A549 (cell line): ENCODE results near the gene ACBD6. TPM values are rescaled to one million over a fixed set of nuclear protein-coding genes. Genes with fewer than 3 reads are reported as not detected.

Experiments
- ATAC-seq, 2 experiments: fragments of 200-7000 bp in 1 of 2; fragments of >200 bp in 1 of 2; cut with Nextera tagmentation in 1 of 2; cut with Tn5 transposase in 1 of 2; 3 replicates each; pipeline versions ENCODE4 v1.8.0 to v1.9.1; 2018 to 2020; ENCODE audit warnings: mild to moderate bottlenecking in 1 of 2, moderate library complexity in 1 of 2
- CTCF ChIA-PET: fragments of 300-600 bp; sonication (Branson Sonifier 250); formaldehyde crosslinking; extraction: SDS; loops from one replicate; lab custom pipeline; 2021; ENCODE audit warnings: antibody characterized with exemption, inconsistent platforms; lab: Yijun Ruan, JAX
- POLR2A ChIA-PET: fragments of 350-600 bp; formaldehyde crosslinking; extraction: SDS; loops from one replicate; lab custom pipeline; 2021; ENCODE audit warnings: antibody characterized with exemption, inconsistent platforms; lab: Yijun Ruan, JAX
- DNase-seq, 2 experiments: peaks; one replicate each; pipeline versions ENCODE4 v3.0.0 to v3.0.0-alpha.2; 2011 to 2016; ENCODE audit warnings: low read depth in 1 of 2, low spot score in 1 of 2
- FAIRE-seq: peaks from 2 replicates; lab custom pipeline; 2011; peaks lifted over from hg19 to GRCh38; lab: Jason Lieb, UNC
- H3K27ac ChIP-seq, 2 experiments: fragments of >200 bp; sonication (Bioruptor Twin); formaldehyde crosslinking; 3 replicates each; pipeline ENCODE4 v1.5.1; 2016 to 2017
- H3K4me1 ChIP-seq: fragments of >200 bp; sonication (Bioruptor Twin); formaldehyde crosslinking; 3 replicates; pipeline ENCODE4 v1.6.1; 2016
- H3K4me2 ChIP-seq: fragments of >200 bp; sonication (Bioruptor Twin); formaldehyde crosslinking; 3 replicates; pipeline ENCODE4 v1.6.1; 2016
- H3K4me3 ChIP-seq: fragments of >200 bp; sonication (Bioruptor Twin); formaldehyde crosslinking; 3 replicates; pipeline ENCODE4 v1.5.1; 2016
- H3K9me3 ChIP-seq: fragments of >200 bp; sonication (Bioruptor Twin); formaldehyde crosslinking; 3 replicates; pipeline ENCODE4 v1.6.1; 2016
- ATOH8 ChIP-seq: fragments of 250-450 bp; sonication (Bioruptor Pico); IDR thresholded peaks from 2 replicates; pipeline ENCODE4 v1.5.0; 2020; ENCODE audit warnings: low read depth, mild to moderate bottlenecking, moderate library complexity
- CEBPB ChIP-seq, 2 experiments: fragments of >200 bp in 1 of 2; sonication (Bioruptor Twin) in 1 of 2; formaldehyde crosslinking in 1 of 2; IDR thresholded peaks; 2 replicates each; pipeline ENCODE4 v1.6.1; 2012 to 2016
- CTCF ChIP-seq: fragments of >200 bp; sonication (Bioruptor Twin); formaldehyde crosslinking; IDR thresholded peaks from 3 replicates; pipeline ENCODE4 v1.5.1; 2016
- E2F6 ChIP-seq: IDR thresholded peaks from 2 replicates; pipeline ENCODE4 v1.6.1; 2012; ENCODE audit warnings: low read depth, borderline replicate concordance
- EP300 ChIP-seq, 2 experiments: fragments of >200 bp; sonication (Bioruptor Twin); formaldehyde crosslinking; IDR thresholded peaks; 2 replicates in 1 of 2; 3 replicates in 1 of 2; pipeline ENCODE4 v1.6.1; 2016 to 2017
- GATA3 ChIP-seq: IDR thresholded peaks from 2 replicates; pipeline ENCODE4 v1.6.1; 2012; ENCODE audit warnings: borderline replicate concordance
- HDAC2 ChIP-seq: fragments of 200-600 bp; sonication (generic); IDR thresholded peaks from 2 replicates; pipeline ENCODE4 v1.6.1; 2016
- HMGXB4 ChIP-seq: fragments of 250-450 bp; sonication (Bioruptor Pico); IDR thresholded peaks from 2 replicates; pipeline ENCODE4 v1.5.0; 2021; ENCODE audit warnings: mild to moderate bottlenecking, moderate library complexity, borderline replicate concordance
- JUN ChIP-seq, 2 experiments: fragments of >200 bp; sonication (Bioruptor Twin); formaldehyde crosslinking; IDR thresholded peaks; 2 replicates in 1 of 2; 3 replicates in 1 of 2; pipeline ENCODE4 v1.6.1; 2016 to 2017
- JUNB ChIP-seq: fragments of >200 bp; sonication (Bioruptor Twin); formaldehyde crosslinking; IDR thresholded peaks from 2 replicates; pipeline ENCODE4 v1.6.1; 2016
- KDM5A ChIP-seq: fragments of 200-600 bp; sonication (generic); IDR thresholded peaks from 2 replicates; pipeline ENCODE4 v1.6.1; 2016; ENCODE audit warnings: antibody characterized with exemption, mild to moderate bottlenecking
- MAZ ChIP-seq: fragments of 150-350 bp; IDR thresholded peaks from 2 replicates; pipeline ENCODE4 v1.6.1; 2014; ENCODE audit warnings: antibody characterized with exemption, low read depth, low read length, borderline replicate concordance
- NPAS2 ChIP-seq: fragments of 250-450 bp; sonication (Bioruptor Pico); IDR thresholded peaks from 2 replicates; pipeline ENCODE4 v1.8.0; 2022; ENCODE audit warnings: mild to moderate bottlenecking, moderate library complexity, borderline replicate concordance
- PBX3 ChIP-seq: IDR thresholded peaks from 2 replicates; pipeline ENCODE4 v1.6.1; 2012
- POLR2A ChIP-seq: IDR thresholded peaks from 2 replicates; pipeline ENCODE4 v1.6.1; 2012; ENCODE audit warnings: mild to moderate bottlenecking, low read length
- RNF2 ChIP-seq: fragments of 200-600 bp; sonication (generic); IDR thresholded peaks from 2 replicates; pipeline ENCODE4 v1.6.1; 2016; ENCODE audit warnings: low read depth, mild to moderate bottlenecking, antibody characterized with exemption, moderate library complexity, borderline replicate concordance
- SREBF2 ChIP-seq: fragments of 450-650 bp; IDR thresholded peaks from 2 replicates; pipeline ENCODE4 v1.6.1; 2014; ENCODE audit warnings: mild to moderate bottlenecking, moderate library complexity
- ZC3H11A ChIP-seq: fragments of 450-650 bp; IDR thresholded peaks from 2 replicates; pipeline ENCODE4 v1.6.1; 2014; ENCODE audit warnings: antibody characterized with exemption, mild to moderate bottlenecking
- WGBS: methylation state at CpG from one replicate; pipeline ENCODE4 v1.1.6; 2017; ENCODE audit errors: missing lambda C conversion rate; 5-methylcytosine and 5-hydroxymethylcytosine counted together
- polyA plus RNA-seq, 4 experiments: library from polyadenylated mRNA; depleted of rRNA in 3 of 4; stranded (reverse); fragments of >200 nt; fragmentation: RNase III in 1 of 4; extraction: RNeasy Plus Mini Kit Qiagen cat#74134 plus additional on column Dnase treatment in 1 of 4; gene quantifications; 2 replicates in 3 of 4; 3 replicates in 1 of 4; pipeline ENCODE4 v1.2.3, GENCODE V29; 2011 to 2017
- TF ChIP-seq, protein P1 (sequence below): fragments of >200 bp; sonication (Bioruptor Twin); formaldehyde crosslinking; IDR thresholded peaks from 3 replicates; pipeline ENCODE4 v1.6.1; 2016
- TF ChIP-seq, protein P2 (sequence below): fragments of 450-650 bp; IDR thresholded peaks from 2 replicates; pipeline ENCODE4 v1.6.1; 2014; ENCODE audit warnings: antibody characterized with exemption

The ACBD6 gene
- polyA plus RNA-seq, 2 of the 4 experiments (the other 2 are of a cell fraction) = 61.4 to 91.3 TPM

DNA sequence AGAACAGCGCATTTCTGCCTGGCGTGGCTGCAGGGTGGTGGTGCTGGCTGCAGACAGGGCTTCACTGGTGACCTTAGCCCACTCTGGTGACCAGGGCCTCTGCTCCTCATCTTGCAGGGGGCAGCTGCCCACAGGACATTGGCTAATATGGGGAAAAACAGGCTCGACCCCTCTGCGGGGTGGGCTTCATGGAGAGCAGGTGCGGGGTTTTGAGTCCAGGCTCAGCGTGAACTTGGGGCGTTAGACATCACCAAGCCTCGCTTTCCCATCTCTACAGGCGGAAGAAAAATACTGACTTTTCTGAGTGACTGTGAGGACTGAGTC, 247.9 kb downstream of the ACBD6 start:
- WGBS = 84% methylated on average over 9 of the region's 9 CpGs
- ATAC-seq (no peak), FAIRE-seq (no peak), DNase-seq (no peak)
- Histone ChIP-seq H3K4me2 (no peak overlapping the region), H3K27ac (no peak overlapping the region), H3K4me1 (no peaks in the 10 kb centered on the region), H3K4me3 (no peak overlapping the region), H3K9me3 (no peaks in the 10 kb centered on the region)
- ChIA-PET CTCF (interaction anchor here (1.4 to 11.1 kb wide), 6 partner anchors 17 to 247 kb away, joined by 3 to 102 read pairs (median 20); partner anchors contain the start of gene LHX4), POLR2A (no interaction called here)
- TF ChIP-seq HMGXB4 (CRISPR knock-in tag) (no peak), JUNB (no peak), MAZ (no peak), GATA3 (no peak), EP300 (IDR thresholded peaks at IDR 0.05) (no peak)
- TF ChIP-seq, all 56 proteins: peak for 0

DNA sequence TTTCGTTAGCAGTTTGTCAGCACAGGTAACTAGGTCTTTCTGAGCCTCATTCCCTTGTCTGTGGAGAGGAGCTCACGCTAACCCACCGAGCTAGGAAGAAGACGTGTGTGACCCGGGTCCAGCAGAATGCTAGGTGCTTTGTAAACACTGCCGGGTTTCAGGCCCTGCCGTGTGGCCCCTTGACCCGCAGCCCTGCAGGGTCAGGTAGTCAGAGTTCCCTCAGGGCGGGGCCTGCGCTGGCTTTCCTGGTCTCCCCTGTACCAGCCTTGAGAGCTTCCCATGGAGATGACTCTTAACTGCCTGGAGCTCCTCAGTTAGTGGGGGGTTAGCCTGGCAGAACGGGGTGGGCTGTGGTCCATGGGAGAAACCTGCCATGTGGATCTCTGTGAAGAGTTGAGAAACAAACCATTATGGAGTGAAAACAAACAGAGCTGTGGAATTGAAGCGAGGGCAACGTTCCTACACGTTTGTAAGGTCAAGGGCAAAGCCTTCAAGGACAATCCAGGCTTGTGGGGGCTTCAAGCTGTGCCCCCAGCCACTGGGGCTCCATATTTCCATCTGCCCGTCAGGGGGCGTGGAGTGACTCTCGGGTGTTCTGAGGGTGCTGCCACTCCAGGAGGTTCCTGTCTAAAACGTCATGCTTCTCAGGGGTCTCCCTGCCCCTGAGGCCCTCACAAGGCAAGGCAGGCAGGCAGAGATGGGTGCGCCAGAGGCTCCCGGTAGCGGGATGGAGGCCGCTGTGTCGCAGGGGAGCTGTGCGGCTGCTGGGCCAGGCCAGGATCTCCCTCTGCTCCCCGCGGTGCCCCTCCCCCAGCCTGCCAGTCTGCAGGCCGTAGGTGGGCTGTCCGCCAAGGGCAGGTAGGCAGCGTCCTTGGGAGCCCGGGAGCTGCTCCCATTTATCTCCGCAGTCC, 248.5 kb downstream of the ACBD6 start:
- POLR2A ChIA-PET = no interaction called here

More for the DNA sequence above, 248.5 kb downstream of the ACBD6 start:
- Histone ChIP-seq H3K9me3 (no peaks in the 10 kb centered on the region), H3K27ac (no peak overlapping the region), H3K4me2 (no peak overlapping the region), H3K4me3 (no peak overlapping the region), H3K4me1 (no peaks in the 10 kb centered on the region)
- no peak for ATAC-seq
- no peak for DNase-seq
- no peak for FAIRE-seq
- TF ChIP-seq JUN (IDR thresholded peaks at IDR 0.05) = no peak
- TF ChIP-seq KDM5A = no peak
- TF ChIP-seq, protein P1, sequence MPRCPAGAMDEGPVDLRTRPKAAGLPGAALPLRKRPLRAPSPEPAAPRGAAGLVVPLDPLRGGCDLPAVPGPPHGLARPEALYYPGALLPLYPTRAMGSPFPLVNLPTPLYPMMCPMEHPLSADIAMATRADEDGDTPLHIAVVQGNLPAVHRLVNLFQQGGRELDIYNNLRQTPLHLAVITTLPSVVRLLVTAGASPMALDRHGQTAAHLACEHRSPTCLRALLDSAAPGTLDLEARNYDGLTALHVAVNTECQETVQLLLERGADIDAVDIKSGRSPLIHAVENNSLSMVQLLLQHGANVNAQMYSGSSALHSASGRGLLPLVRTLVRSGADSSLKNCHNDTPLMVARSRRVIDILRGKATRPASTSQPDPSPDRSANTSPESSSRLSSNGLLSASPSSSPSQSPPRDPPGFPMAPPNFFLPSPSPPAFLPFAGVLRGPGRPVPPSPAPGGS = no peak
- TF ChIP-seq JUNB = no peak
- TF ChIP-seq E2F6 = no peak
- no peak for TF ChIP-seq PBX3
- no peak for TF ChIP-seq POLR2A
- no peak for TF ChIP-seq RNF2
- no peak for TF ChIP-seq SREBF2
- TF ChIP-seq CTCF = no peak
- TF ChIP-seq, protein P2, sequence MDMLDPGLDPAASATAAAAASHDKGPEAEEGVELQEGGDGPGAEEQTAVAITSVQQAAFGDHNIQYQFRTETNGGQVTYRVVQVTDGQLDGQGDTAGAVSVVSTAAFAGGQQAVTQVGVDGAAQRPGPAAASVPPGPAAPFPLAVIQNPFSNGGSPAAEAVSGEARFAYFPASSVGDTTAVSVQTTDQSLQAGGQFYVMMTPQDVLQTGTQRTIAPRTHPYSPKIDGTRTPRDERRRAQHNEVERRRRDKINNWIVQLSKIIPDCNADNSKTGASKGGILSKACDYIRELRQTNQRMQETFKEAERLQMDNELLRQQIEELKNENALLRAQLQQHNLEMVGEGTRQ = no peak
- no peak for TF ChIP-seq CEBPB (IDR thresholded peaks at IDR 0.05)
- no peak for TF ChIP-seq NPAS2
- no peak for TF ChIP-seq ATOH8
- TF ChIP-seq MAZ = no peak
- no peak for TF ChIP-seq HDAC2
- no peak for TF ChIP-seq ZC3H11A
- CTCF ChIA-PET = interaction anchor here (0.7 to 11.1 kb wide), 26 partner anchors 8 to 247 kb away, joined by 3 to 102 read pairs (median 4); partner anchors contain the start of gene LHX4
- 80% methylated on average over 29 of the region's 31 CpGs for WGBS
